Large intestine (tissue), 3 donors: Measurements from ENCODE around the gene TFB1M. TPM values are rescaled to one million over a fixed set of nuclear protein-coding genes. Genes with fewer than 3 reads are reported as not detected.
"Not testable (repeated sequence)": the region's sequence is repeated elsewhere in the genome, so short reads cannot be mapped to it uniquely, and the experiment has no call there.

Experiments
- DNase-seq, 2 donors: peaks; one replicate each; pipeline versions ENCODE4 v3.0.0 to v3.0.0-alpha.2; 2013
- H3K27ac ChIP-seq: one replicate; pipeline ENCODE4 v1.5.1; 2013; ENCODE audit warnings: low read length
- H3K27me3 ChIP-seq: 2 replicates; pipeline ENCODE4 v1.6.1; 2013; ENCODE audit warnings: low read length; ENCODE audit not compliant: control insufficient read depth, insufficient read depth
- H3K36me3 ChIP-seq: 2 replicates; pipeline ENCODE4 v1.6.1; 2013; ENCODE audit warnings: low read length; ENCODE audit not compliant: control insufficient read depth, insufficient read depth
- H3K4me1 ChIP-seq: one replicate; pipeline ENCODE4 v1.6.1; 2013; ENCODE audit warnings: low read length; ENCODE audit not compliant: control insufficient read depth, insufficient read depth
- H3K4me3 ChIP-seq: one replicate; pipeline ENCODE4 v1.5.1; 2013; ENCODE audit warnings: low read length
- H3K9me3 ChIP-seq: one replicate; pipeline ENCODE4 v1.6.1; 2013; ENCODE audit warnings: mild to moderate bottlenecking, low read depth, low read length, moderate library complexity; ENCODE audit not compliant: control insufficient read depth
- WGBS: methylation state at CpG from one replicate; pipeline ENCODE4 v1.1.5; 2013; ENCODE audit warnings: low lambda C conversion rate; ENCODE audit not compliant: insufficient coverage; 5-methylcytosine and 5-hydroxymethylcytosine counted together
- polyA plus RNA-seq: library from polyadenylated mRNA; unstranded; fragments of 120-200 nt; gene quantifications from one replicate; pipeline ENCODE4 v1.2.1, GENCODE V29; 2013

Gene TFB1M
- polyA plus RNA-seq, 1 donor = 17.8 TPM

DNA sequence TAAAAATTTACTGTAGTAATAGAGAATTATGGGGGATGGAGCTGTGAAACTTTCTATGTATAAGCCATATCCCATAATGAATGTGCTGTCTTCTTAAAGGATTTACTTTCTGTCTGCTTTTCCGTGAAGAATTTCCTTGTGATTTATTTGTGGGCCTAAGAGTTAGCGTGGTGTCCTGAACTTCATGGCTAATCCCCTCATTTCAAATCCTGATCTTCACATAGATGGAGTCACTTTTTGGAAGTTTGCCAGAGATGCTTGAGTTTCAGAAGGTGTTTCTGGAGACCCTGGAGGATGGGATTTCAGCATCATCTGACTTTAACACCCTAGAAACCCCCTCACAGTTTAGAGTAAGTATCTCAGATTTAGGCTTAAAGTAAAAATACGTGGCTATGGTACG, 69.8 kb downstream of the TFB1M start:
- Histone ChIP-seq H3K9me3 (no peaks in the 10 kb centered on the region), H3K36me3 (peaks cover 36% of the 10 kb centered on the region), H3K27ac (no peak overlapping the region), H3K4me1 (no peaks in the 10 kb centered on the region), H3K27me3 (no peaks in the 10 kb centered on the region), H3K4me3 (no peak overlapping the region)
- WGBS = no CpG with 5 or more reads among the region's 4 CpGs
- no peak for DNase-seq

DNA sequence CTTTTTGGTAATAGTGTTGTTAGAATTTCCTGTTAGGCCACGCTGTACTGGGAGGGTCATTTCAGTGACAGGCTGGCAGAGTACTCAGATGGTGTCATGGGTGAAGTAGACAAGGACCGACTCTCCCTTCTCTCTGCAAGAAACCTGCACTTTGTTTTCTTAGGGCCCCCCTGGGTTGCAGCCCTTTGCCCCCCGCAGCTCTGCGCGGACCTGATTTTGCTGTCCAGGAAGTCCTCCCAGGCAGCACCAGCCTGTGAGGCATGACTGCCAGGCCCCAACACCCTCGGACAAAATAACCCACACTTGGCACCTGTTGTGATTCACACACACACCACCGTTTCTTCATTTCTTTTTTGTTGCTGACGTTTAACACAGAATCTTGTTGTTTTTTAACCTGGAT, 72.3 kb downstream of the TFB1M start:
- Histone ChIP-seq H3K27ac (no peak overlapping the region), H3K36me3 (peaks cover 25% of the 10 kb centered on the region), H3K9me3 (no peaks in the 10 kb centered on the region), H3K4me1 (no peaks in the 10 kb centered on the region), H3K27me3 (no peaks in the 10 kb centered on the region), H3K4me3 (no peak overlapping the region)
- WGBS = 83% methylated on average over 3 of the region's 8 CpGs
- no peak for DNase-seq

DNA sequence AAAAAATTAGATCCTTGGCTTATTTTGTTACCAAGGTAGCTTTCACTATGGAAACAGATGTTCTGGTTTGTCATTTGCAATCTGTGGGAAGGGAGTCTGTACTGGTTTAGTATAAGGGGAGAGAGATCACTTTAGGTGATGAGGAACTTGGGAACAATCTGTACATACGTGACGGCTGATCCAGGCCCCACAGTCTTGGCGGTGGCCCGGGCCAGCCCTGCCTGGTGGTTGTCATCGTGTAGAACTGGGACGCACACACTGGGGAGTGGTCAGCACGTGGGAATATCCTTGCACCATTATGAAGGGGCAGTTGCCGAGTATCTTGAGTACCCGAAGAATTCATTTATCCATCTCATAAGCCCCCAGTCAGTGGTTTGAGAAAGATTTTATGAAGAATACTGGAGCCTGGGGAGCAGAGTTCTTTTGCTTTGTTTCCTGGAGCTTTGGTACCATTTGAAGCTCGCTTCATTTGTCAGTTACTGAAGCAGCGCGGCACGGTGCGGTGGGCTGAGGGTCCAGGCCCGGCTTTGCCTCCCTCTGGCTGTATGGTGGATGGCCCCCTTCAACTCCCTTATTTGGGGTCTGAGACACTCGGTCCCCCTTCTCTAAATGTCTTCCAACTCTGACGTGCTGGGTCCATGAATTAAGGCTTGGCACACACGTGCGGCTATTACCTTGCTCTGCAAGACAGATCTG, 73.2 kb downstream of the TFB1M start:
- Histone ChIP-seq H3K9me3 (no peaks in the 10 kb centered on the region), H3K27ac (no peak overlapping the region), H3K27me3 (no peaks in the 10 kb centered on the region), H3K4me1 (no peaks in the 10 kb centered on the region), H3K4me3 (no peak overlapping the region), H3K36me3 (peaks cover 20% of the 10 kb centered on the region)
- no peak for DNase-seq
- WGBS = 84% methylated on average over 3 of the region's 19 CpGs

DNA sequence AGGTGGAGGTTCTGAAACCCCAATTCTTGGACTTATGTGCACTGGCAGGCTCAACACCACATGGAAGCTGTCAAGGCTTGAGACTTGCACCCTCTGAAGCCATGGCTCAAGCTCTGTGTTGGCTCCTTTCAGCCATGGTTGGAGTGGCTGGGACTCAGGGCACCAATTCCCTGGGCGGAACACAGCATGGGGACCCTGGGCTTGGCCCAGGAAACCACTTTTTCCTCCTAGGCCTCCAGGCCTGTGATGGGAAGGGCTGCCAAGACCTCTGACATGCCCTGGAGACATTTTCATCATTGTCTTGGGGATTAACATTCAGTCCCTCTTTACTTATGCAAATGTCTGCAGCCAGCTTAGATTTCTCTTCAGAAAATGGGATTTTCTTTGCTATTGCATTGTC, 76.7 kb downstream of the TFB1M start:
- H3K9me3 ChIP-seq = no peaks in the 10 kb centered on the region
- no peaks in the 10 kb centered on the region for H3K27me3 ChIP-seq
- H3K4me1 ChIP-seq = no peaks in the 10 kb centered on the region
- H3K36me3 ChIP-seq = peaks cover 13% of the 10 kb centered on the region
- WGBS = no CpG with 5 or more reads among the region's 1 CpG
- H3K27ac ChIP-seq = no peak overlapping the region
- H3K4me3 ChIP-seq = no peak overlapping the region
- DNase-seq = no peak

DNA sequence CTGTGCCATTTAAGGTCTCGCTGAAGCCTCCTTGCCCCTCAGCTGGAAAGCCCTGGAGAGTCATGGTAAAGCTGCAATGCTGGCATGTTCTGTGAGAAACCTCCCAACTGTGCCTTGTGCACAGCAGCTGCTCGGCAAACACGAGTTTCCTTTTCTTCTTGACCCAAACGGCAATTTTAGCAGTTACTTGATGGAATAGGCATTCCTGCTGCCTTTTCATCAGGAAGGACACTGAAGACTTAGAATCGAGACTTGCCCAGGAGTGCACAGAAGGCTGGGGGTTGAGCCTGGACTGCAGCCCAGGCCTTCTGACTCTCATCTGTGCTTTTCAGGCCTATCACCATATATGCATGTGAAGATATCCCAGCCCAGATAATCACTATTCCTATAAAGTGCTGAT, 79.2 kb downstream of the TFB1M start:
- H3K9me3 ChIP-seq = no peaks in the 10 kb centered on the region
- no CpG with 5 or more reads among the region's 5 CpGs for WGBS
- no peaks in the 10 kb centered on the region for H3K27me3 ChIP-seq
- DNase-seq = no peak
- no peak overlapping the region for H3K27ac ChIP-seq
- H3K4me3 ChIP-seq = no peak overlapping the region
- peaks cover 6% of the 10 kb centered on the region for H3K36me3 ChIP-seq
- H3K4me1 ChIP-seq = no peaks in the 10 kb centered on the region

DNA sequence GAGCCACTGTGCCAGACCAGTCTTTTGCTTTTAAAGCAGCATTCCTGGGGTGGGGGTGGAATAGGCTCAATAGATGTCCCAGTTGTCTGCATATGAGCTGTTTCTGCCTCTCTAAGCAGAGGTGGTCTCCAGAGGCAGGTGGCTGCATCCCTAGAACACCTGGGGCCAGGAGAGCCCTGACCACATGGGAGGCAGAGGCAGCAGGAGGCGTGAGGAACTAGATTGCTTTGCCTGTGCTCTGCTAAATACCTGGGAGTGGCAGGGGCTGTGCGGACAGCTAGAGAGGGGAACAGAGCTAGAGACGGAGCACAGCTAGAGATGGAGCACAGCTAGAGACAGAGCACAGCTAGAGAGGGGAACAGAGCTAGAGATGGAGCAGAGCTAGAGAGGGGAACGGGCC, 79.6 kb downstream of the TFB1M start:
- Histone ChIP-seq H3K36me3 (peaks cover 6% of the 10 kb centered on the region), H3K27ac (no peak overlapping the region), H3K27me3 (no peaks in the 10 kb centered on the region), H3K9me3 (no peaks in the 10 kb centered on the region), H3K4me1 (no peaks in the 10 kb centered on the region), H3K4me3 (no peak overlapping the region)
- no CpG with 5 or more reads among the region's 4 CpGs for WGBS
- DNase-seq = no peak

DNA sequence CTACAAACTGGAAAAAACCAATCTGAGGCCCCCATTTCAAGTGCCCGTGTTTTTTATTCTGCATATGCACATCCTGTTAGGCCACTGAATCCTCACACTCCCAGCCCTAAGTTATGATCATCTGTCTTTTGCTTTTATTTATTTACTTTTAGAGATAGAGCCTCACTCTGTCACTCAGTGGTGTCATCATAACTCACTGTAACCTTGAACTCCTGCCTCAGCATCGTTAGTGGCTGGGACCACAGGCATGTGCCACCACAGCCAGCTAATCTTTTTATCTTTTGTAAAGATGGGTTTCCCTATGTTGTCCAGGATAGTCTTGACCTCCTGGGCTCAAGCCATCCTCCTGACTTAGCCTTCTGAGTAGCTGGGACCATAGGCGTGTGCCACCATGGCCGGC, 80.1 kb downstream of the TFB1M start:
- no peak overlapping the region for H3K4me3 ChIP-seq
- no peaks in the 10 kb centered on the region for H3K9me3 ChIP-seq
- DNase-seq = no peak
- H3K27ac ChIP-seq = no peak overlapping the region
- H3K27me3 ChIP-seq = no peaks in the 10 kb centered on the region
- 95% methylated on average over 3 of the region's 4 CpGs for WGBS
- no peaks in the 10 kb centered on the region for H3K4me1 ChIP-seq
- peaks cover 6% of the 10 kb centered on the region for H3K36me3 ChIP-seq

DNA sequence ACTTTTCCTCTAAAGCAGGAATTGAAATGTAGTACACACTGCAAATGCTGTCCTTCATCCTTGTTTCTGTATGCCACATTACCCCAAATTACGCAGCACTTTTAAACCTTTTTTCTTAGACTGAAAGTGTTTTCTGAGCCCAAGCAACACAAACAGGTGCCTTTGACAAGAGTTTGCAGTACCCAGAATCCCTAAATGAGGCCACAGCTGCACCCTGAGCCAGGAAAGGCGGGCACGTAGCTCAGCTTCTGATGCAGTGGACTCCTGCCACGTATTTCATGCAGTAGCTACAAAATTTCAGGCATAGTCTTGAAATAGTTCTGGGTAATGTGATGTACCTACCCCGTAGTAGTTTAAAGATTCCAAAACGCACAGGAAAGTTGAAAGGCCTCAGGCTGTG, 81.4 kb downstream of the TFB1M start:
- Histone ChIP-seq H3K27ac (no peak overlapping the region), H3K36me3 (peaks cover 6% of the 10 kb centered on the region), H3K27me3 (no peaks in the 10 kb centered on the region), H3K4me1 (no peaks in the 10 kb centered on the region), H3K9me3 (no peaks in the 10 kb centered on the region), H3K4me3 (no peak overlapping the region)
- no CpG with 5 or more reads among the region's 6 CpGs for WGBS
- no peak for DNase-seq

DNA sequence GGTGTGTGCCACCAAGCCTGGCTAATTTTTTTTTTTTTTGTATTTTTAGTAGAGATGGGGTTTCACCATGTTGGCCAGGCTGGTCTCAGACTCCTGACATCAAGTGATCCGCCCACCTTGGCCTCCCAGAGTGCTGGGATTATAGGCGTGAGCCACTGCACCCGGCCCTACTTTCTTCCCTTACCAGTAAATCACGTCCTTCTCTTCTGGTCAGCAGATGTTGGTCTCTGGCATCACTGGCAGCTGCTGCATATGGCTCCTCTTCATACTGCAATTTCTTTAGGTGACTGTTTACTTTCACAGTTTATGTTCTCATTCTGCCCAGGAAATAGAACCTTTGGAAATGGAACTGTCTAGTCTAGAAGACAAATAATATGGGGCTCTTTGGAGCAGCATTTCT, 83.3 kb downstream of the TFB1M start:
- H3K36me3 ChIP-seq, H3K4me1 ChIP-seq, H3K27ac ChIP-seq, H3K4me3 ChIP-seq, DNase-seq, H3K9me3 ChIP-seq, H3K27me3 ChIP-seq: not testable (repeated sequence)
- 57% methylated on average over 1 of the region's 4 CpGs for whole genome bisulfite sequencing

DNA sequence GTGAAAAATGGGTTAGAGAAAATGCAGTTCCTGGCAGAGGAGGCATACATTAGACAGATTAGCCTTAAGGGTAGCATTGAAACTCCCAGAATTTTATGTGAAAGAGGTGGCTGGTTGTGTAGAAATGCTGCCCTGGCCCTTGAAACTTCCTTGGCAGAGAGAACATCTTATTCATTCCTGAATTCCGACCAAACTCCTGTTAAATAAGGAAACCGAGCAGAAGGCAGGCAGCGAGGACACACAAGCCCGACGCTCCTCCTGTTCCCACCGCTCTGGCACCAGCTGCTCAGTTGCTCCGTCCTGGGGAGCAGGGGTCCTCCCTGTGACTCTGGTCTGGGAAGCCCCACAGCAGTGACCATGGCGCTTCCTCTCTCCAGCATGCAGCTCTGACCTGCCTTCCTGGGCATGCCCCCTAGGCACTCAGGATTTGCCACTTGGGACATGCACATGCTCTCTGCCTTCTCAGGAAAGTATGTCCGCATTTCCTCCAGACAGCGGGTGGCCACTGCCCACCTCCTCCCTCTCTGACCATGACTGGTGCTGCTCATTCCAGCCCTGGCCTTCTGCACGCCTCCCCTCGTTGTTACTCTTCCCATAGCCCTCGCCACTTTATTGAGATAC, 85.6 kb downstream of the TFB1M start:
- Histone ChIP-seq H3K4me1 (peaks cover 8% of the 10 kb centered on the region), H3K4me3 (no peak overlapping the region), H3K27ac (no peak overlapping the region), H3K36me3 (peaks cover 6% of the 10 kb centered on the region), H3K27me3 (no peaks in the 10 kb centered on the region), H3K9me3 (no peaks in the 10 kb centered on the region)
- no CpG with 5 or more reads among the region's 13 CpGs for WGBS
- no peak for DNase-seq

DNA sequence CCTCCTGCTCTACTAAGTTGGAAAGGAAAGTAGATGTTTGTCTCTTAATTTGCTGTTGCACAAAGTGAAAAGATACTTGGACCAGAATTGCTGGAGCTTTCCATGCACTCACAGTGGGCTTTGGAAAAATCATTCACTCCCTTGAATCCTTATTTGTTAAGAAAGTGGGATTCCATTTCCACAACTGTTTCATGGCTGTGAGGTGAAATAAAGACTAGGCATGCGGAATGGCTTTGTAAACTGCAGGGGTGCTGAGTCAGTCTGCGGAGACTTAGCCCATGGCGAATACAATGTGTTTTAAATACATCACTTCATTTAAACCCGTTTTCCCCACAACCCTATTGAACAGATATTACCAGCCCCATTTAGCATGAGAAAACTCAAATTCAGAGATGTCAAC, 87.2 kb downstream of the TFB1M start:
- H3K4me3 ChIP-seq = no peak overlapping the region
- H3K36me3 ChIP-seq = peaks cover 3% of the 10 kb centered on the region
- no peak for DNase-seq
- H3K4me1 ChIP-seq = peaks cover 12% of the 10 kb centered on the region
- no peaks in the 10 kb centered on the region for H3K27me3 ChIP-seq
- WGBS = no CpG with 5 or more reads among the region's 4 CpGs
- H3K27ac ChIP-seq = no peak overlapping the region
- H3K9me3 ChIP-seq = no peaks in the 10 kb centered on the region
